Measurements from ENCODE around the gene EIF4A3.
"Not testable (repeated sequence)": the region's sequence is repeated elsewhere in the genome, so short reads cannot be mapped to it uniquely, and the experiment has no call there.

EIF4A3 gene

GRCh38 chr17:80171681-80172080, 24.8 kb upstream of the EIF4A3 start:
- no peak for DNase-seq

- no peak for DNase-seq
Measured at GRCh38 chr17:80169784-80170500, 23.0 kb upstream of the EIF4A3 start, which contains the start of gene CARD14. CARD14 (plus strand) TSS chr17:80170030; CDS start chr17:80181439, 11,409 bp downstream.

- no peak for DNase-seq
Measured at GRCh38 chr17:80169107-80169506, 22.2 kb upstream of the EIF4A3 start.

- DNase-seq: no peak
Measured at GRCh38 chr17:80168371-80168770, 21.4 kb upstream of the EIF4A3 start.

GRCh38 chr17:80166446-80166845, 19.5 kb upstream of the EIF4A3 start:
- DNase-seq: no peak

GRCh38 chr17:80164185-80164584, 17.3 kb upstream of the EIF4A3 start:
- no peak for DNase-seq

- DNase-seq: no peak
Measured at GRCh38 chr17:80163336-80163735, 16.4 kb upstream of the EIF4A3 start.

- DNase-seq: no peak
Measured at GRCh38 chr17:80160536-80160935, 13.6 kb upstream of the EIF4A3 start.

- DNase-seq: no peak
Measured at GRCh38 chr17:80158846-80159245, 11.9 kb upstream of the EIF4A3 start.

- DNase-seq: not testable (repeated sequence)
Measured at GRCh38 chr17:80155600-80155999, 8.7 kb upstream of the EIF4A3 start.

- no peak for DNase-seq
Measured at GRCh38 chr17:80154166-80154565, 7.2 kb upstream of the EIF4A3 start.

- DNase-seq: no peak
Measured at GRCh38 chr17:80153004-80153403, 6.1 kb upstream of the EIF4A3 start.

- no peak for DNase-seq
Measured at GRCh38 chr17:80152081-80152702, 5.3 kb upstream of the EIF4A3 start.

- peak; percentile 14 for DNase-seq
Measured at GRCh38 chr17:80151333-80151732, 4.4 kb upstream of the EIF4A3 start.

- no peak for DNase-seq
Measured at GRCh38 chr17:80146121-80147034, 550 bp downstream of the EIF4A3 start.

GRCh38 chr17:80145076-80146075, 1.6 kb downstream of the EIF4A3 start:
- DNase-seq: no peak

GRCh38 chr17:80142929-80143328, 4.0 kb downstream of the EIF4A3 start:
- DNase-seq: no peak

GRCh38 chr17:80141463-80142165, 5.3 kb downstream of the EIF4A3 start:
- DNase-seq: no peak

GRCh38 chr17:80138856-80139426, 8.0 kb downstream of the EIF4A3 start:
- no peak for DNase-seq

GRCh38 chr17:80137131-80137530, 9.8 kb downstream of the EIF4A3 start:
- DNase-seq: no peak

- no peak for DNase-seq
Measured at GRCh38 chr17:80133626-80133970, 13.3 kb downstream of the EIF4A3 start.

Data from amniotic stem cell (primary cell).